Measurements from ENCODE around the gene TMA7B. TPM values are rescaled to one million over a fixed set of nuclear protein-coding genes. Genes with fewer than 3 reads are reported as not detected.
A peak's percentile ranks its signal among the peaks of the same experiment; 100 is the strongest.

The TMA7B gene
- total RNA-seq, 4 donors from 2014 or later: not detected

DNA sequence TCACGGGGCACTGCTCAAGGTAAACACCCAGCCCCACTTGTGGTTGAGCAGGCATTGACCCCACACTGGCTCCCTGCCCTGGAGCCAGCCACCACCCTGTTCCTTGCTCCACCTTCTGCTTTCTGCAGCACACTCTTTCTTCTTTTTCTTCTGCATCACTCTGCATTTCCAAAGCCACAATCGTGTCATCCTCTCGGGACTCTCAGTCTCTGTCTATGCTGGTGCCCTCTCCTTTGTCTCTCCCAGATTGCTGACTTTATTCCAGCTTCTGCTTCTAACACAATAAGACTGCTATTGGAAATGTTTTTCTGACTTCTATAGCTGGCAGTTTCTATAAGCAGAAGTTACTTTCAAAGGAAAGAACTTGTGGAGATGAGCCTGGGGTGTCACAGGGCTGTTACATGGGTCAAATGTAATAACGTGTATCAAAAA lies 44.9 kb upstream of the TMA7B start:
- peak overlapping the region in 1 of 4 donors; percentile 17 for H3K27ac ChIP-seq
- no peaks in the 10 kb centered on the region for H3K9me3 ChIP-seq
- no peak overlapping the region for H3K4me3 ChIP-seq
- H3K27me3 ChIP-seq: no peaks in the 10 kb centered on the region
- H3K36me3 ChIP-seq: no peaks in the 10 kb centered on the region
- H3K4me1 ChIP-seq: peaks cover 0 to 31% (median 9%) of the 10 kb centered on the region in 4 donors
- DNase-seq (ENCODE audit: low spot score in 2 of 2): no peak
- TF ChIP-seq, protein P1, sequence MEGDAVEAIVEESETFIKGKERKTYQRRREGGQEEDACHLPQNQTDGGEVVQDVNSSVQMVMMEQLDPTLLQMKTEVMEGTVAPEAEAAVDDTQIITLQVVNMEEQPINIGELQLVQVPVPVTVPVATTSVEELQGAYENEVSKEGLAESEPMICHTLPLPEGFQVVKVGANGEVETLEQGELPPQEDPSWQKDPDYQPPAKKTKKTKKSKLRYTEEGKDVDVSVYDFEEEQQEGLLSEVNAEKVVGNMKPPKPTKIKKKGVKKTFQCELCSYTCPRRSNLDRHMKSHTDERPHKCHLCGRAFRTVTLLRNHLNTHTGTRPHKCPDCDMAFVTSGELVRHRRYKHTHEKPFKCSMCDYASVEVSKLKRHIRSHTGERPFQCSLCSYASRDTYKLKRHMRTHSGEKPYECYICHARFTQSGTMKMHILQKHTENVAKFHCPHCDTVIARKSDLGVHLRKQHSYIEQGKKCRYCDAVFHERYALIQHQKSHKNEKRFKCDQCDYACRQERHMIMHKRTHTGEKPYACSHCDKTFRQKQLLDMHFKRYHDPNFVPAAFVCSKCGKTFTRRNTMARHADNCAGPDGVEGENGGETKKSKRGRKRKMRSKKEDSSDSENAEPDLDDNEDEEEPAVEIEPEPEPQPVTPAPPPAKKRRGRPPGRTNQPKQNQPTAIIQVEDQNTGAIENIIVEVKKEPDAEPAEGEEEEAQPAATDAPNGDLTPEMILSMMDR (IDR thresholded peaks at IDR 0.05): no peak
- TF ChIP-seq POLR2A (IDR thresholded peaks at IDR 0.05): no peak
- TF ChIP-seq EP300 (IDR thresholded peaks at IDR 0.05): no peak
- 43 to 50% methylated on average over 4 of the region's 4 CpGs for WGBS, 2 donors

DNA sequence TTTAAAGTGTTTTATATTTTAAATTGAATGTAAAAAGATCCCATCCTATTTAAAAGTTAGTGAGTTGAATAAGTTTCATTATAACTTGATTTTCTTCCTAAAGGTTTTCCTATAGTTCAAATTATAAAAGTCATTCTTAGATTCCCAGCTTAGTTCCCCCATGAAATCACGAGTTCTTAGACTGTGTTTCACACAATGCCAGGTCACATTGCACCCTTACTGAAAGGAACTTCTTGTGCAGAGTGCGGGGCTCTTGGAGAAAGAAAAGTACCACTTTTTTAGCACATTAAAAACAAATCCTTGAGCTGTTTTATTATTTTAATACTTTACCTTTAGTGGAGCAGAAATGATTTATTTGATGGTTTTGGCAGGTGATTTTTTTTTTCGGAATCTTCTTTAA lies 43.7 kb upstream of the TMA7B start:
- no peak overlapping the region for H3K4me3 ChIP-seq
- H3K4me1 ChIP-seq: peaks cover 0 to 31% (median 9%) of the 10 kb centered on the region in 4 donors
- TF ChIP-seq EP300 (IDR thresholded peaks at IDR 0.05): no peak
- no peak for TF ChIP-seq POLR2A (IDR thresholded peaks at IDR 0.05)
- TF ChIP-seq, protein P1 (IDR thresholded peaks at IDR 0.05): no peak
- peak overlapping the region in 1 of 4 donors; percentile 17 for H3K27ac ChIP-seq
- 68 to 72% methylated on average over 3 of the region's 3 CpGs for WGBS, 2 donors
- no peaks in the 10 kb centered on the region for H3K36me3 ChIP-seq
- DNase-seq (ENCODE audit: low spot score in 2 of 2): no peak
- H3K9me3 ChIP-seq: no peaks in the 10 kb centered on the region
- no peaks in the 10 kb centered on the region for H3K27me3 ChIP-seq

DNA sequence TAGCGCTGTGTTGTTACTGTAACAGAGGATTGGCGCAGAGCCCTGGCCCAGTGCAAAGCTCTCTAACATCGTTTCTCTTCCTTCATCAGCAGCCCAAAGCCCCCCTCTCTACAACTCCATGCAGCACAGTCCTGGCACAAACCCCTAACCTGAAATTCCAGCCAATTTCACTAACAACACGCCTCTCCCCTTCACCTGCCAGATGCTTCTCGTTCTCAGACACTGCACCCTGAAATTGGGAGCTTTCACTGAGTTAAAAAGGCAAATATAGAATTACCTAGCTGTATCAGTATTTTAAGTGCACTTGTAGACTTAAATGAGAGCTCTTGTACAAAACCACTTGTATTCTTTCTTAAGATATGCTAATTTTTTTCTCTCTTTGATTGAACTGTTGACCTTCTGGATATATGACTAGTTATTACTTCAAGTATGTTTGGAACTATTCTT lies 43.0 kb upstream of the TMA7B start:
- peaks cover 0 to 31% (median 9%) of the 10 kb centered on the region in 4 donors for H3K4me1 ChIP-seq
- no peak for TF ChIP-seq EP300 (IDR thresholded peaks at IDR 0.05)
- no peak for TF ChIP-seq POLR2A (IDR thresholded peaks at IDR 0.05)
- TF ChIP-seq, protein P1 (IDR thresholded peaks at IDR 0.05): no peak
- H3K36me3 ChIP-seq: no peaks in the 10 kb centered on the region
- H3K4me3 ChIP-seq: no peak overlapping the region
- DNase-seq (ENCODE audit: low spot score in 2 of 2): no peak
- no peaks in the 10 kb centered on the region for H3K9me3 ChIP-seq
- WGBS, 2 donors: 61 to 65% methylated on average over 5 of the region's 5 CpGs
- H3K27me3 ChIP-seq: no peaks in the 10 kb centered on the region
- H3K27ac ChIP-seq: peak overlapping the region in 1 of 4 donors; percentile 42

DNA sequence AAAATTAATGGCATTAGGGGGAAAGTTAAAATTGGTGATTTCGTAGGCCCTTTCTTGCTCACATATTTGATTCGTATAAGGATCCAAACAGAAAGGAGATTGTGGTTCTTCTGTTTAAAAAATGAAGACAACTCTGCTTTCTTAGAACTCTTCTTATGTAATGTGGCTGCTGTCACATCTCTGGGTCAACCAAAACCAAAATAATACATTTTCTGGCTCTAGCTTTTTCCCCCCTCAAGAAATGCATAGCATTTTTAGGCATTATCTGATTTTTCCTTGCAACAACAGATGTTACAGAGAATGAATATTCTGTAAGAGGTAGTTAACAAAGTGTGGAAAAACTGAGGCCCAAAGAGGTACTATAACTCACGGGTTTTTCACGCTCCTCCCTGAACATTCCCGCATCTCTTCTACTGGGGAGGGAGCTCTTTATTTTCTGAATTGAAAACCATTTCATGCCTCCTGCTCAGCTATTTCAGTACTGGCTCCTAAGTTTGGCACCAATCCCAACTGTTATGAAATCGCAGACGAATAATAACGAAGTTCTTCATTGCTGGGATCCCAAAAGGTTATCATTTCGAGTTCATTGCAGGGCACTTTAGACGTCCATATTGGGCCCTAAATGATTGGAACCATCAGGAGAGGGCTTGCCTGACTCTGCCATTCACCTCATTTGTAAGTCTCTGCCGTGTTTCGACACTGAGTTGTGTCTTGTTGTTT lies 42.3 kb upstream of the TMA7B start:
- Histone ChIP-seq H3K4me3 (no peak overlapping the region), H3K9me3 (no peaks in the 10 kb centered on the region), H3K27me3 (no peaks in the 10 kb centered on the region), H3K4me1 (peaks cover 0 to 31% (median 9%) of the 10 kb centered on the region in 4 donors), H3K27ac (peak overlapping the region in 1 of 4 donors; percentile 42), H3K36me3 (no peaks in the 10 kb centered on the region)
- TF ChIP-seq, protein P1 (IDR thresholded peaks at IDR 0.05): no peak
- TF ChIP-seq POLR2A (IDR thresholded peaks at IDR 0.05): no peak
- DNase-seq (ENCODE audit: low spot score in 2 of 2): peak in 1 of 2 donors; percentile 53
- WGBS, 2 donors: 34 to 36% methylated on average over 12 of the region's 12 CpGs

DNA sequence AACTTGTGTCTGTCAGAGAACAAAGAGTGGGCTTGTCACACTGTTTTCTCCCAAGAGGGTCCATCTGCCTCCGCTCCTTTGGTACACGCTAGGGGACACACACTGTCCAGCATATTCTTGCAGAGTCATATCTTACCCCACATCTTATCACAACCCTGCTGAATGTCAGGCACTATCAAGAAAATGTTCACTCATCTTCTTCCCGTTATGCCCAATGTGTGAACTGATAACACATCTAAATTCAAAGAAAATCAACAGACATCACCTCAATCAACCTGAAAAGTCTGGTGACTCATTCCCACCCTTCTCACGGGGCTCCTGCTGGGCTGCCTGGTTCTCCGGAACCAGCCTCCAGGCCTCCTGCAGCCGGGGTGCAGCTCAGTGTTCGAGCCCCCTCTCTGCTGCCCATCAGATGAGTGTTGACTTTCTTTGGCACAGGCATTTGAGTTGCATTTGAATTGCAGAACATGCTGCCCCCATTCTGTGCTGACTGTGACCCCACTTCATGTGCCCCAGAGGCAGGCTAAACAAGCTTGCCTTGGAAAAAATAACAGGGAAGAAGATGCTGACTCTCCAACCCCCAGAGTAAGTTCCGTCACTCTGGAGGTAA lies 40.0 kb upstream of the TMA7B start:
- DNase-seq (ENCODE audit: low spot score in 2 of 2): no peak
- no peaks in the 10 kb centered on the region for H3K9me3 ChIP-seq
- no peak overlapping the region for H3K4me3 ChIP-seq
- H3K27me3 ChIP-seq: peaks cover 0 to 3% of the 10 kb centered on the region in 2 donors
- H3K36me3 ChIP-seq: no peaks in the 10 kb centered on the region
- no peak overlapping the region for H3K27ac ChIP-seq
- TF ChIP-seq POLR2A (IDR thresholded peaks at IDR 0.05) (no peak), EP300 (IDR thresholded peaks at IDR 0.05) (no peak)
- TF ChIP-seq, protein P1 (IDR thresholded peaks at IDR 0.05): no peak
- WGBS, 2 donors: 88 to 92% methylated on average over 8 of the region's 8 CpGs
- peaks cover 0 to 26% (median 9%) of the 10 kb centered on the region in 4 donors for H3K4me1 ChIP-seq

All from tibial nerve (tissue), 4 donors.